Measurements from ENCODE around the gene MACROD2. TPM values are rescaled to one million over a fixed set of nuclear protein-coding genes. Genes with fewer than 3 reads are reported as not detected.

The MACROD2 gene
- total and polyA plus RNA-seq, 2 donors (not counting 1 experiment from before 2014, with no cell fraction given) = 5.3 to 6.7 TPM

DNA sequence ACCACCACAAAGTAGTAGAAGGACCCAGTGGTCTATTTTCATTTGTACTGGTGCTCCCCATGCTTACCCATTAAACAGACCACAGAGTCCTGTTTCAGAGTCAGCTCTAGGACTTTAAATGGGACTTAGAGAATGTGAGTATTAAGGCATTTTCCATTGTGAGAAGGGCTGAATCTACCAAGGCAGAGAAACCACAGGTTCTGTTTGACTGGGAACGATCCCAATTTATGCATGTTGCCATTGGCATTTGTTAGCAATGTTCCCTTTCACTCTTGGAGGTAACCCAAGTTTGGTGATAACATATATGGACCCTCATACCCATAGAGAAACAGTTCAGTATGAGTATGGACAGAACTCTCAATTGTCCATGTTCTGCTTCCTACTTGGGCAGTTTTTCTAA lies 1905.1 kb downstream of the MACROD2 start:
- no peak overlapping the region for H3K4me3 Mint-ChIP-seq
- Histone ChIP-seq H3K4me2 (replicated peaks; ENCODE audit: low read depth, low read length, poor library complexity, severe bottlenecking) (no peak overlapping the region), H3K9ac (ENCODE audit: low read length) (no peak overlapping the region)

DNA sequence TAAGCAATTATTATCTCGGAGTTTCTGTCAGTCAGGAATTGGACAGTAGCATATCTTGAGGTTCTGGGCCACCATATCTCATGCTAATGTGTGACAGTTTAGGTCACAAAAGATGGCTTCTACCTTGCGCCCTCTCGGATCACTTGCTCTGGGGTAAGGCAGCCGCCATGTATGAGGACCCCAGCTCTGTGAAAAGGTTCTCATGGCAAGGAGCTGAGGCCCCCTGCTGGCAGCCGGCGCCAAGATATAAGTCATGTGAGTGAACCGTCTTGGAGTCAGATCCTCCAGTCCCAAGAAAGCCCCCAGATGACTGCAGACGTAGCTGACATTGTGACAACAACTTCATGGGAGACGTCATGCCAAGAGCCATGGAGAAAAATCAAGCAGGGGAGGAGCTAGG lies 1907.2 kb downstream of the MACROD2 start:
- Mint-ChIP-seq H3K4me1 (no peaks in the 10 kb centered on the region), H3K27ac (no peak overlapping the region), H3K27me3 (no peaks in the 10 kb centered on the region), H3K9me3 (ENCODE audit: insufficient read depth) (no peaks in the 10 kb centered on the region), H3K4me3 (no peak overlapping the region)
- Histone ChIP-seq H3K4me2 (replicated peaks; ENCODE audit: low read depth, low read length, poor library complexity, severe bottlenecking) (no peak overlapping the region), H3K27me3 (replicated peaks in 1 of 4; ENCODE audit: control extremely low read depth in 1 of 4, control insufficient read depth in 3 of 4, insufficient read depth in 4 of 4, low read length in 3 of 4) (no peaks in the 10 kb centered on the region), H3K9me3 (ENCODE audit: control extremely low read depth in 1 of 3, control insufficient read depth in 2 of 3, insufficient read depth in 1 of 3, low read length in 2 of 3) (peaks cover 0 to 3% (median 2%) of the 10 kb centered on the region in 3 donors), H3K9ac (ENCODE audit: low read length) (no peak overlapping the region), H2AFZ (ENCODE audit: insufficient read depth, low read depth, low read length, poor library complexity, severe bottlenecking) (no peak overlapping the region), H3K27ac (ENCODE audit: low read length in 2 of 2) (no peak overlapping the region), H3K4me3 (ENCODE audit: control extremely low read depth in 1 of 5, extremely low read depth in 1 of 5, insufficient read depth in 1 of 5, low read depth in 2 of 5, low read length in 4 of 5) (no peak overlapping the region), H3K36me3 (replicated peaks in 1 of 2; ENCODE audit: control extremely low read depth in 1 of 2, control insufficient read depth in 1 of 2, extremely low read depth in 1 of 2, insufficient read depth in 2 of 2, low read length in 1 of 2) (peaks cover 0 to 2% of the 10 kb centered on the region in 2 experiments), H4K20me1 (ENCODE audit: control insufficient read depth, insufficient read depth, low read length, poor library complexity, severe bottlenecking) (no peaks in the 10 kb centered on the region), H3K4me1 (ENCODE audit: control insufficient read depth in 2 of 2, insufficient read depth in 2 of 2, low read length in 2 of 2) (no peaks in the 10 kb centered on the region), H3K79me2 (ENCODE audit: control insufficient read depth, insufficient read depth, low read length) (no peaks in the 10 kb centered on the region)
- DNase-seq (no peak), ATAC-seq (ENCODE audit: low read depth) (no peak)
- 89% methylated on average over 9 of the region's 9 CpGs for WGBS (ENCODE audit: insufficient coverage)
- CTCF ChIA-PET = interaction anchor here (1.2 to 1.5 kb wide), 3 partner anchors 9 to 194 kb away, joined by 3 to 4 read pairs (median 3); no protein-coding TSS in a partner anchor
- POLR2A ChIA-PET = no interaction called here
- no peak for TF ChIP-seq EZH2 (IDR thresholded peaks at IDR 0.05; ENCODE audit: borderline replicate concordance, insufficient read depth, low read depth, low read length, poor library complexity, severe bottlenecking)
- TF ChIP-seq, protein P1, sequence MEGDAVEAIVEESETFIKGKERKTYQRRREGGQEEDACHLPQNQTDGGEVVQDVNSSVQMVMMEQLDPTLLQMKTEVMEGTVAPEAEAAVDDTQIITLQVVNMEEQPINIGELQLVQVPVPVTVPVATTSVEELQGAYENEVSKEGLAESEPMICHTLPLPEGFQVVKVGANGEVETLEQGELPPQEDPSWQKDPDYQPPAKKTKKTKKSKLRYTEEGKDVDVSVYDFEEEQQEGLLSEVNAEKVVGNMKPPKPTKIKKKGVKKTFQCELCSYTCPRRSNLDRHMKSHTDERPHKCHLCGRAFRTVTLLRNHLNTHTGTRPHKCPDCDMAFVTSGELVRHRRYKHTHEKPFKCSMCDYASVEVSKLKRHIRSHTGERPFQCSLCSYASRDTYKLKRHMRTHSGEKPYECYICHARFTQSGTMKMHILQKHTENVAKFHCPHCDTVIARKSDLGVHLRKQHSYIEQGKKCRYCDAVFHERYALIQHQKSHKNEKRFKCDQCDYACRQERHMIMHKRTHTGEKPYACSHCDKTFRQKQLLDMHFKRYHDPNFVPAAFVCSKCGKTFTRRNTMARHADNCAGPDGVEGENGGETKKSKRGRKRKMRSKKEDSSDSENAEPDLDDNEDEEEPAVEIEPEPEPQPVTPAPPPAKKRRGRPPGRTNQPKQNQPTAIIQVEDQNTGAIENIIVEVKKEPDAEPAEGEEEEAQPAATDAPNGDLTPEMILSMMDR (IDR thresholded peaks at IDR 0.05) = no peak
- intact Hi-C loops (cut with micrococcal nuclease) = no loop called here

More for the DNA sequence above, 1905.1 kb downstream of the MACROD2 start:
- Histone ChIP-seq H3K9me3 (ENCODE audit: control extremely low read depth in 1 of 3, control insufficient read depth in 2 of 3, insufficient read depth in 1 of 3, low read length in 2 of 3) (peaks cover 0 to 3% (median 0%) of the 10 kb centered on the region in 3 donors), H3K4me1 (ENCODE audit: control insufficient read depth in 2 of 2, insufficient read depth in 2 of 2, low read length in 2 of 2) (peaks cover 6 to 9% of the 10 kb centered on the region in 2 donors), H3K27me3 (replicated peaks in 1 of 4; ENCODE audit: control extremely low read depth in 1 of 4, control insufficient read depth in 3 of 4, insufficient read depth in 4 of 4, low read length in 3 of 4) (no peaks in the 10 kb centered on the region), H3K4me3 (ENCODE audit: control extremely low read depth in 1 of 5, extremely low read depth in 1 of 5, insufficient read depth in 1 of 5, low read depth in 2 of 5, low read length in 4 of 5) (no peak overlapping the region), H4K20me1 (ENCODE audit: control insufficient read depth, insufficient read depth, low read length, poor library complexity, severe bottlenecking) (no peaks in the 10 kb centered on the region), H3K79me2 (ENCODE audit: control insufficient read depth, insufficient read depth, low read length) (no peaks in the 10 kb centered on the region), H2AFZ (ENCODE audit: insufficient read depth, low read depth, low read length, poor library complexity, severe bottlenecking) (no peak overlapping the region), H3K27ac (ENCODE audit: low read length in 2 of 2) (no peak overlapping the region), H3K36me3 (replicated peaks in 1 of 2; ENCODE audit: control extremely low read depth in 1 of 2, control insufficient read depth in 1 of 2, extremely low read depth in 1 of 2, insufficient read depth in 2 of 2, low read length in 1 of 2) (peaks cover 0 to 2% of the 10 kb centered on the region in 2 experiments)
- TF ChIP-seq, protein P1 (IDR thresholded peaks at IDR 0.05) = no peak
- TF ChIP-seq EZH2 (IDR thresholded peaks at IDR 0.05; ENCODE audit: borderline replicate concordance, insufficient read depth, low read depth, low read length, poor library complexity, severe bottlenecking) = no peak
- intact Hi-C loops (cut with micrococcal nuclease) = no loop called here
- Mint-ChIP-seq H3K9me3 (ENCODE audit: insufficient read depth) (no peaks in the 10 kb centered on the region), H3K27me3 (no peaks in the 10 kb centered on the region), H3K4me1 (peaks cover 12% of the 10 kb centered on the region), H3K27ac (no peak overlapping the region)
- DNase-seq (no peak), ATAC-seq (ENCODE audit: low read depth) (no peak)
- ChIA-PET POLR2A (interaction anchor here (1.2 kb wide), 1 partner anchor 41 kb away, joined by 3 read pairs; no protein-coding TSS in a partner anchor), CTCF (no interaction called here)
- WGBS (ENCODE audit: insufficient coverage) = 83% methylated on average over 1 of the region's 1 CpG
